HCT116 (cell line): ENCODE data around the gene DLG2. TPM values are rescaled to one million over a fixed set of nuclear protein-coding genes. Genes with fewer than 3 reads are reported as not detected.

Source experiments
- ATAC-seq: fragments of 200-7000 bp; cut with Tn5 transposase; 2 replicates; pipeline ENCODE4 v1.9.1; 2020; ENCODE audit warnings: mild to moderate bottlenecking, moderate library complexity
- BruUV-seq: library from RNA; stranded (reverse); fragments of 400-500 nt; replicated peaks from 2 replicates; lab custom pipeline; 2021; lab: Mats Ljungman, UMichigan
- CTCF ChIA-PET: fragments of 300-600 bp; sonication (Branson Sonifier 250); formaldehyde crosslinking; loops from one replicate; lab custom pipeline; 2021; ENCODE audit warnings: antibody characterized with exemption; lab: Charles Lee
- POLR2A ChIA-PET: fragments of 300-600, 350-600 bp; sonication (Branson Sonifier 250); formaldehyde crosslinking; loops from one replicate; lab custom pipeline; 2021; ENCODE audit warnings: antibody characterized with exemption; lab: Charles Lee
- RAD21 ChIA-PET, 2 experiments: fragments of 300-600 bp; sonication (Branson Sonifier 250); formaldehyde crosslinking; loops; one replicate each; lab custom pipeline; 2023; ENCODE audit warnings: low total read pairs in 2 of 2; ENCODE audit not compliant: uncharacterized antibody in 2 of 2, unreplicated experiment in 2 of 2, low non-redundant PET in 1 of 2; lab: Charles Lee
- DNase-seq: peaks from one replicate; pipeline ENCODE4 v3.0.0-alpha.2; 2010; ENCODE audit warnings: low read depth, low spot score
- H2AFZ ChIP-seq: fragments of 200-600 bp; shearing (Covaris generic), sonication (generic); 2 replicates; pipeline ENCODE4 v1.6.1; 2017; ENCODE audit warnings: low read depth, mixed run types, mixed read lengths, antibody characterized with exemption, low read length; ENCODE audit not compliant: poor library complexity, severe bottlenecking
- H3K27ac ChIP-seq: 2 replicates; pipeline ENCODE4 v1.5.1; 2012; ENCODE audit warnings: low read depth, low read length
- H3K27me3 ChIP-seq: fragments of 200-600 bp; sonication (generic); 2 replicates; pipeline ENCODE4 v1.6.1; 2016; ENCODE audit warnings: mixed run types, low read length, mixed read lengths; ENCODE audit not compliant: insufficient read depth
- H3K36me3 ChIP-seq, 2 experiments: fragments of 200-500 bp in 1 of 2; fragments of 200-600 bp in 1 of 2; sonication (Bioruptor generic) in 1 of 2; sonication (generic) in 1 of 2; 2 replicates each; pipeline versions ENCODE4 v1.5.1 to v1.6.1; 2014 to 2016; ENCODE audit warnings: low read length in 2 of 2, inconsistent platforms in 1 of 2, mixed read lengths in 1 of 2, mixed run types in 1 of 2; ENCODE audit not compliant: insufficient read depth in 2 of 2, control insufficient read depth in 1 of 2
- H3K4me1 ChIP-seq, 2 experiments: fragments of 200-600 bp in 1 of 2; sonication (generic) in 1 of 2; 2 replicates each; pipeline versions ENCODE4 v1.5.1 to v1.6.1; 2012 to 2017; ENCODE audit warnings: low read length in 2 of 2, inconsistent platforms in 1 of 2, mild to moderate bottlenecking in 1 of 2, mixed read lengths in 1 of 2, mixed run types in 1 of 2, moderate library complexity in 1 of 2; ENCODE audit not compliant: insufficient read depth in 2 of 2, control insufficient read depth in 1 of 2
- H3K4me2 ChIP-seq: fragments of 200-600 bp; sonication (generic); 2 replicates; pipeline ENCODE4 v1.6.1; 2017; ENCODE audit warnings: mixed run types, low read length, mixed read lengths
- H3K4me3 ChIP-seq, 2 experiments: fragments of 200-600 bp in 1 of 2; sonication (generic) in 1 of 2; replicated peaks in 1 of 2; 2 replicates each; pipeline ENCODE4 v1.5.1; 2011 to 2016; ENCODE audit warnings: low read length in 2 of 2, control low read depth in 1 of 2, low read depth in 1 of 2, mild to moderate bottlenecking in 1 of 2, mixed read lengths in 1 of 2, mixed run types in 1 of 2
- H3K79me2 ChIP-seq: fragments of 200-600 bp; sonication (generic); 2 replicates; pipeline ENCODE4 v1.6.1; 2017; ENCODE audit warnings: mild to moderate bottlenecking, mixed run types, low read length, moderate library complexity, mixed read lengths; ENCODE audit not compliant: insufficient read depth
- H3K9ac ChIP-seq: fragments of 200-600 bp; sonication (generic); 2 replicates; pipeline ENCODE4 v1.6.1; 2016; ENCODE audit warnings: low read length, mixed read lengths
- H3K9me2 ChIP-seq: fragments of 200-600 bp; sonication (generic), shearing (Covaris generic); 2 replicates; pipeline ENCODE4 v1.6.1; 2017; ENCODE audit warnings: mixed run types, mild to moderate bottlenecking, moderate library complexity; ENCODE audit not compliant: insufficient read depth
- H3K9me3 ChIP-seq, 2 experiments: fragments of 200-500 bp in 1 of 2; fragments of 200-600 bp in 1 of 2; sonication (Bioruptor generic) in 1 of 2; sonication (generic) in 1 of 2; 2 replicates each; pipeline ENCODE4 v1.6.1; 2014 to 2017; ENCODE audit warnings: low read length in 2 of 2, mixed read lengths in 2 of 2, inconsistent platforms in 1 of 2, low read depth in 1 of 2, mild to moderate bottlenecking in 1 of 2, mixed run types in 1 of 2, moderate library complexity in 1 of 2; ENCODE audit not compliant: control insufficient read depth in 1 of 2, insufficient read depth in 1 of 2
- H4K20me1 ChIP-seq: fragments of 200-600 bp; sonication (generic), shearing (Covaris generic); 2 replicates; pipeline ENCODE4 v1.6.1; 2017; ENCODE audit warnings: mixed run types, mild to moderate bottlenecking, moderate library complexity; ENCODE audit not compliant: insufficient read depth
- CEBPB ChIP-seq: IDR thresholded peaks from 2 replicates; pipeline ENCODE4 v1.6.1; 2012; ENCODE audit warnings: low read depth
- FOSL1 ChIP-seq: IDR thresholded peaks from 2 replicates; pipeline ENCODE4 v1.6.1; 2012; ENCODE audit warnings: low read depth
- RAD21 ChIP-seq: IDR thresholded peaks from 2 replicates; pipeline ENCODE4 v1.6.1; 2012; ENCODE audit warnings: low read depth, mild to moderate bottlenecking
- SP1 ChIP-seq: IDR thresholded peaks from 2 replicates; pipeline ENCODE4 v1.6.1; 2012; ENCODE audit warnings: low read depth
- TCF7L2 ChIP-seq: IDR thresholded peaks from 2 replicates; pipeline ENCODE4 v1.7.0; 2011; ENCODE audit warnings: borderline replicate concordance, inconsistent platforms; ENCODE audit not compliant: insufficient read depth, insufficient read length; ENCODE audit errors: extremely low read depth
- ZFX ChIP-seq: fragments of 450-650 bp; IDR thresholded peaks from 2 replicates; pipeline ENCODE4 v1.6.1; 2017
- intact Hi-C: fragments of 100-400 bp; cut with micrococcal nuclease; formaldehyde crosslinking; loops from 2 replicates; pipeline ENCODE4 v1.10.0; 2022
- total RNA-seq: library from RNA; stranded (reverse); gene quantifications from one replicate; pipeline ENCODE4 v1.2.1, GENCODE V29; 2021; ENCODE audit not compliant: unreplicated experiment
- TF ChIP-seq, protein P1 (sequence below), 3 experiments: fragments of 200-600 bp in 1 of 3; sonication (generic) in 1 of 3; IDR thresholded peaks in 2 of 3; conservative IDR thresholded peaks in 1 of 3; 2 replicates each; pipeline ENCODE4 v1.5.1; 2012 to 2017; ENCODE audit warnings: low read depth in 2 of 3, low read length in 2 of 3, antibody characterized with exemption in 1 of 3, borderline replicate concordance in 1 of 3, control low read depth in 1 of 3, mild to moderate bottlenecking in 1 of 3, mixed read lengths in 1 of 3, mixed run types in 1 of 3, moderate library complexity in 1 of 3; ENCODE audit not compliant: insufficient read depth in 1 of 3
- TF ChIP-seq, protein P2 (sequence below): IDR thresholded peaks from 2 replicates; pipeline ENCODE4 v1.6.1; 2012

DLG2 gene
- total RNA-seq, 1 experiment from 2014 or later = 2.4 TPM

DNA sequence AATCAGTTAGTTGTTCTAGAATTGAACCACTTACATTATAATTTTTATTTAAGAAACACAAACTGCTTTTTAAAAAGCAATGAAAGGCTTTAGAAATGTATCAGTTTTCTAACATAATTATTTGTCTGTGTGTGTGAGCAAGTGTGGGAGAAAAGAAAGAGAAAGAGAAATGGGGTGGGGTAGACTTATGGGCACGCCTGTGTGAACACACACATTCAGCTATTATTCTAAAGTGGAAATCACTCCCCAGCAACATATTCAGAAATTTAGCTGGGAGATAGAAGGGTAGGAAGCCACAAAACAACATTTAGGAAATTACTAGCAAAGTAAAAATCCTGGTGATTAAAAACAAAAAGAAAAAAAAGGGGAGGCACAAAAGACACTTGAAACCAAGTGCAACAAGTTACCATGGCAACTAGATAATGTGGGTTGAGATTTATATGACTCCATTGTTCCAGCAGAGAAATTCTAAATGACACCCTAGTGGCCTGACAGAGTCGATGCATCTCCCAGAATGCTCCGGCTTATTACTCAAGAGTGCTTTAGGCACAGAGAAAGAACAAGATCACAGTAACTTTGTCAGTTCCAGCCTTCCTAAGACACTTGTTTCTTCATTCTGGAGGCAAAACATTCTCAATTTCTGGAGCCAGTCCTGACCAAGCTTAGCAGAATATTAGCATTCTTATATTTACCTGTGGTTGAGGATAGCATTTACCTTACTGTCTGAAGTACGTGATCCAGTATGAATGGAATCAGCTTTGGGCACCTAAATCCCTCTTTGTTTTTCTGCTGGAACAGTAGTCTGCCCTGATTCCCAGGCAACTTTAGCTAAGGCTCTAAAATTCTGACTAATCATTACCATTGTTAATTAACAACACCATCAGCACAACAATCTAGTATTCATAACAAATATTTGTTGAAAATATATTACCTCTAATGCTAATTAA, 444.4 kb downstream of the DLG2 start:
- H3K9me2 ChIP-seq = no peaks in the 10 kb centered on the region
- POLR2A ChIA-PET = no interaction called here
- no peaks in the 10 kb centered on the region for H3K9me3 ChIP-seq
- ATAC-seq = peak; percentile 98
- TF ChIP-seq CEBPB (peak; percentile 51; the same call in 1 of the 2 replicates), SP1 (no peak), TCF7L2 (no peak), RAD21 (peak; percentile 32), FOSL1 (peak; percentile 9; the same call in 1 of the 2 replicates), ZFX (no peak)
- TF ChIP-seq, protein P1, sequence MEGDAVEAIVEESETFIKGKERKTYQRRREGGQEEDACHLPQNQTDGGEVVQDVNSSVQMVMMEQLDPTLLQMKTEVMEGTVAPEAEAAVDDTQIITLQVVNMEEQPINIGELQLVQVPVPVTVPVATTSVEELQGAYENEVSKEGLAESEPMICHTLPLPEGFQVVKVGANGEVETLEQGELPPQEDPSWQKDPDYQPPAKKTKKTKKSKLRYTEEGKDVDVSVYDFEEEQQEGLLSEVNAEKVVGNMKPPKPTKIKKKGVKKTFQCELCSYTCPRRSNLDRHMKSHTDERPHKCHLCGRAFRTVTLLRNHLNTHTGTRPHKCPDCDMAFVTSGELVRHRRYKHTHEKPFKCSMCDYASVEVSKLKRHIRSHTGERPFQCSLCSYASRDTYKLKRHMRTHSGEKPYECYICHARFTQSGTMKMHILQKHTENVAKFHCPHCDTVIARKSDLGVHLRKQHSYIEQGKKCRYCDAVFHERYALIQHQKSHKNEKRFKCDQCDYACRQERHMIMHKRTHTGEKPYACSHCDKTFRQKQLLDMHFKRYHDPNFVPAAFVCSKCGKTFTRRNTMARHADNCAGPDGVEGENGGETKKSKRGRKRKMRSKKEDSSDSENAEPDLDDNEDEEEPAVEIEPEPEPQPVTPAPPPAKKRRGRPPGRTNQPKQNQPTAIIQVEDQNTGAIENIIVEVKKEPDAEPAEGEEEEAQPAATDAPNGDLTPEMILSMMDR (IDR thresholded peaks at IDR 0.05 in 2 of 3, conservative IDR thresholded peaks at IDR 0.05 in 1 of 3; ENCODE audit: borderline replicate concordance in 1 of 3, insufficient read depth in 1 of 3, low read depth in 2 of 3, low read length in 2 of 3) = peak in 2 of 3 experiments; percentile 69 to 70; a peak in 4 of 6 replicates
- TF ChIP-seq, protein P2, sequence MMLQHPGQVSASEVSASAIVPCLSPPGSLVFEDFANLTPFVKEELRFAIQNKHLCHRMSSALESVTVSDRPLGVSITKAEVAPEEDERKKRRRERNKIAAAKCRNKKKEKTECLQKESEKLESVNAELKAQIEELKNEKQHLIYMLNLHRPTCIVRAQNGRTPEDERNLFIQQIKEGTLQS = no peak
- CTCF ChIA-PET = no interaction called here
- intact Hi-C loops = no loop called here
- H3K27ac ChIP-seq = no peak overlapping the region
- no peak overlapping the region for H2AFZ ChIP-seq
- no peak overlapping the region for H3K4me3 ChIP-seq
- H3K9ac ChIP-seq = no peak overlapping the region
- no peaks in the 10 kb centered on the region for H4K20me1 ChIP-seq
- H3K79me2 ChIP-seq = no peaks in the 10 kb centered on the region
- no peaks in the 10 kb centered on the region for H3K27me3 ChIP-seq
- H3K4me2 ChIP-seq = no peak overlapping the region
- RAD21 ChIA-PET = no interaction called here
- H3K4me1 ChIP-seq = no peaks in the 10 kb centered on the region
- peak; percentile 69 for DNase-seq
- no peaks in the 10 kb centered on the region for H3K36me3 ChIP-seq
- no TSS peak for BruUV-seq
